ENCODE measurements around the gene MAPK8IP1.

DNA sequence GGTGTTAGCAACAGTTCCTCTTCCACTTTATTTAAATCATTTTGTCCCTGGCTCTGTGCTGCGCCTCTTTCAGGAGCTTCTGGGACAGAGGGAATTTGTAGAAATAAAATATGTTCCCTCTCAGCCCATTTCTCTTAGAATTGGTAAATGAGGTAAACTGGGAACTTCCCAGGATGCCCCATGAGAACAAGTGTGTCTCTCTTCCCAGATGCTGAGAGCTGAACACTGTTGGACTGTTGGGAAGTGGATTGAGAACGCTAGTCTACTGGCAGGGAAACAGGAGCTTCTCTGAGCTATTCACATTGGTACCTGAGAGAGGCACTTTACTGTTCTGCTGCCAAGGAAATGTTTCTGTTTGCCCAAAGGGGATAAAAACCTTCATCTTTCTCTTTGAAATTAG, 34.2 kb upstream of the MAPK8IP1 start:
- TF ChIP-seq POLR2AphosphoS5 (IDR thresholded peaks at IDR 0.05) (no peak), EP300 (IDR thresholded peaks at IDR 0.05) (no peak), CTCF (IDR thresholded peaks at IDR 0.05) (no peak)

Measured in stomach (tissue), 4 donors.